ENCODE data around the gene NALCN.

Gene NALCN

GRCh38 chr13:101416181-101417042 lies at the start of gene NALCN:
Gene NALCN (minus strand): TSS chr13:101416508. CDS start chr13:101399126, 17,382 bp downstream.
- no peak for DNase-seq (ENCODE audit: low read depth)

GRCh38 chr13:101465877-101466276 lies 49.6 kb upstream of the NALCN start:
- DNase-seq (ENCODE audit: low read depth): no peak

DNA sequence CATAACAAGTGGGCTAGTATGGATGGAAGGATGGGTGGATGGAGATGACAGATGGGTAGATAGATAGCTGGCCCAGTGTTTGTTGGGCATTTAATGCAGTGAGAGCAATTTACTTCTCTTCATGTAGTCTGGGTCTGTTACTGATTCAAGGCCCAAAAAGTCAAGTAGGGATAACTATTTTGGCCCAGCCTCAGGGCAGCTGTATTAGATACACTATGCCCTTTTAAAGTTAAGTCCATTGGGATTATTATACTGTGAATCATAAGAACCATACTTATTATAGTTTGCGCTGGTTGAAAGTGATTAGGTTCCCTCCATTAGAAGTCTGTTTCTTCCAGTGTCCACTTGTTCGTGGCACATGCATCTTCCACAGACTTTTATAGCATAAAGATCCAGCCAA lies 40.9 kb upstream of the NALCN start:
- no peak for DNase-seq (ENCODE audit: low read depth)

GRCh38 chr13:101455863-101456262 lies 39.6 kb upstream of the NALCN start:
- DNase-seq (ENCODE audit: low read depth): no peak

DNA sequence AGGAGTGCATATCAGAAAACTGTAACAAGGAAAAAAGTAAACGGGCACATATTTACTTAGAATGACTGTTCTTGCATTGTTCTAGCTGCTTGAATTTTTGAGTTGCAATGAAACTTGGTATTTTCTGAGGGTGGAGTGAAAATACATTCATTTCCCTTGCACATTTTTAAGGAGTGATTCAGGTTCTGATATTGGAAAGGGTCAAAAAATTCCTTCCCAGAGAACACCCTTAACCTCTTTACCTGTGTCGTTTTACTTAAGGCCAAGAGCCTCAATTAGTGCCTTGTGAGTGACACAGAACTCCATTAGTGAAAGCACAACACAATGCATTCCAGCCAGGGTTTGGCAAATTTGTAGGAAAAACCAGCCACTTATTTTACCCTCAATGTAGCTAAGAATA lies 38.5 kb upstream of the NALCN start:
- DNase-seq (ENCODE audit: low read depth): no peak

- DNase-seq (ENCODE audit: low read depth): no peak
Measured at GRCh38 chr13:101453784-101454201, 37.5 kb upstream of the NALCN start.

DNA sequence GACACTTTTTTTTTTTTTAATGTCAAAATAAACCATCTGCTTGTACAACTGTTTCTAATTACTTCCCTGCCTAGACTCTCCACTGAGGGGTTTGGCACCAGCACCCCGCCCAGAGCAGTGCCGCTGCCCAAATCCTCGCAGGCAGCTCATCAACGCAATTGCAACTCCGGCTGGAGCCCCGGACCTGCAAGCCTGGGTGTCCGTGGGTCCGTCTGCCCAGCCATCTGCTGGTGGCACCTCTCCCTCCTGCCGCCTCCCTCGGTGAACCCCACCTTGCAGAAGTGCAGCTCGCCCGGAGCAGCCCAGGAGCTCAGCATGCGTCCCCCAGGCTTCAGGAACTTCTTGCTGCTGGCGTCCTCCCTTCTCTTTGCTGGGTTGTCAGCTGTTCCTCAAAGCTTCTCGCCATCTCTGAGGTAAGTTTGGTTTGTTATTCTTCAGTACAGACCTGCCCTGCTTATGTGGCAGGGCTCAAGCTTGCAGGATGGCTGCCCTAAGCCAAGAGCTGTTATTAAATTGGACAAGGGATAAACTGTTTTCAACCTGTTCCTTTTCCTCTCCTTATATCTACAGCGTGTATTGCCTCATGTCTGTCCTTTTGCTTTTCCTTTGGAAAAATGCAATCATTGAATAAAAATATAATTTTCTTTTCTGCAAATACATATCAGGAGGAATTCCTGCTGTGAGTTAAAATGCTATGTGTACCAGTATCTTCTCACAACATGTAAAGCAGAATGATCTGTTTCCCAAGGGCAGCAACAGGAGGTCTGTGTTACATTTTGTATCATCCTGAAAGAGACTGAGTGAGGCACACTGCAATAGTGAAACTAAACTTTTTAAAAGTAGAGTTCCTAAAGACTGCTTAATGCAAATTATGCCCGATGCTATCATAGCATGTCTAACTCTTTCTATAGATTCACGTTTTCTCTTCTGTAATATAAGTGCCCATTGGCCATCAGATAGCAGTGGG lies 36.5 kb upstream of the NALCN start, which contains the start of gene ITGBL1:
TSS of gene ITGBL1 (plus strand) at position 157 of the 967 bp plus-strand sequence. CDS start at position 316, 159 bp downstream.
- DNase-seq (ENCODE audit: low read depth): no peak

DNA sequence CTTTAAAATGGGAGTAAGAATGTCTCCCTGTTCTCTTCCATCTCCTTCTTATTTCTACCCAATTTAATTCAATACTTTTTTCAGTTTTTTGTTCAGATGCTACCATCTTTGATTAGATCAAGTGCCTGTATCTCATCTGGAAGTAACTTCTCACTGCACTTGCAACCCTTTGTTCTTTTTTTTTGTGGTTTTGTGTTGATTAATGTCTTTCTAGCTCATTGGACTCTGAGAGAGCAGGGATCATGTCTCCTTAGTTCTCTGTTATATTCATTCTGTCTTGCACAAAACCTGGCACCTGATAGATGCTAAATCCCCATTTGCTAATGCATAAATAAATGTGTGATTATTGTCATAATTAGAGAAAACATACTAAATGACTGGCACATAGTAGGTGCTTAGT lies 35.3 kb upstream of the NALCN start:
- no peak for DNase-seq (ENCODE audit: low read depth)

GRCh38 chr13:101450749-101451130 lies 34.4 kb upstream of the NALCN start:
- no peak for DNase-seq (ENCODE audit: low read depth)

DNA sequence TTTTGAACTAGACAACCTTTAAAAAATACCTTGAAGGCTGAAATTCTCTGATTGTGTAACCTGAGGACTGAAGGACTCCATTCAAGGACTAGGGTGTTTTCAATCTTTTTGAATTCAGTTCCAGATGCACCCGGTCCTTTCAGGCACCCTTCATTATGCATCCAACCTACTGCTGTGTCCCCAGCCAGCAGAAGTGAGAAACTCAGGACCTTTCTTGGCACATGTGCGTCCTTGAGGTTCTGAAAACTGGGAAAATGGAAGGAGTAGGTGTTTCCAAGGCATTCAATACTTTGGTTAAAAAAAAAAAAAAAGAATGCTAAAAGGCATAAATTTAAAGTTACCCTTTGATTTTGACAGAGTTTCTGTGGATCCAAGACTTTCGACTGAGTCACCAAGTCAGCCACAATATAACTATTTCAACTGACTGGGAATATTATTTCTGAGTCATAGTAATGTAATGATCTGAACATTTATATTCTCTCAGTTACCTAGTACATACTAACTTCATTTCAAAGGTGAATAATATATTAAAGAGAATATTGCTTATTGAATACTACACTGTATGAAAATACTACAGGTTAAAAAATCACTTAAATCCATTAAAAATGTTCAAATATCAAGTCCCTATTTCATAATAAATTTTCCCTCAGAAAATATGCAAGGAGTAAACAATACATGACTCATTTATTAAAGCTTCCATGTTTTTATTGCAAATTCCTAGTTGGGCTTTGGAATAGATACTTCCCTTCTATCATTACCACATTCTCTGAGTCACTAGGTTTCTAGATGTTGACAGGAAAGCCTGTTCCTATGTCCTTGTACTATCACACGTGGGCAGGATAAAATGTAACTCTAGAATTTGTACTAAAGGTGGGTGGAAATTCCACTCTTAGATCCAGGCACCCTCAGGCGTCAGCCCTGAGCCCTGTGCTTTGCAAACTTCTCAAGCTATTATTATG lies 33.8 kb upstream of the NALCN start:
- DNase-seq (ENCODE audit: low read depth): no peak

- DNase-seq (ENCODE audit: low read depth): no peak
Measured at GRCh38 chr13:101447852-101448251, 31.5 kb upstream of the NALCN start.

DNA sequence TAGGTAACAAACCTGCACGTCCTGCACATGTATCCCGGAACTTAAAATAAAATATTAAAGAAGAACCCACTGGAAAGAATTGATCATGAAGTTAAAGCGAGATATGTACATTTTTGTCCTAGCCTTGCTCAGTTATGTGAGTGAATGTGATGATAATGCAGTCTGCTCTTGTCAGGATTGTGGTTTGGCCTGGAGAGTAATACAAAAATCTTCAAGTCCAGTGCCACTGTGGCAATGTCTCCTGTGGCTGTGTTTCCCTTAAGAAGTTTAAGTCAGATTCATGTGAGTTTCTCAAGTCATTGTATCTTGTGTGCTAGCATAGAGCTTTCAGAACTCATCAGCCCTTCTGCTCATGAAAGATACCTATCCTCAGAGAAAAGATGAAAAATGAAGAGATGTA lies 18.2 kb upstream of the NALCN start:
- no peak for DNase-seq (ENCODE audit: low read depth)

GRCh38 chr13:101433895-101434294 lies 17.6 kb upstream of the NALCN start:
- DNase-seq (ENCODE audit: low read depth): no peak

DNA sequence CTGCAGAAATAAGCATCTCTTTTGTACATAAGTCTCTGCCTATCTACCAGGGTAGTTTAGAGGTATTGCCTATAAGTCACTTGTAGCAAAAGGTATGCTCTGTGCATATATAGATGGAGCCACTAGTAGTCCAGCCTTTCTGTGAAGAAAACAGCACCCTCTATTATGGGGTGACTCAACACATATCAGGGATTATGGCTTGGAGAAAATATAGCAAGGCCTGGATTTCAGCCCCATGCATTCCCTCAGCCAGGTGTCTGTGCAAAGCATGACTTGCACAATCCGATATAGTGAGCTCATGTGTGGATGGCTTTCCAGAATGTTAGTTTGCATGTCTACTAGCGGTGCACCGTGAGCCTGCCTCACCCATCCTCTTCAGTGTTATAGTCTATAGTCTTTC lies 13.4 kb upstream of the NALCN start:
- no peak for DNase-seq (ENCODE audit: low read depth)

- DNase-seq (ENCODE audit: low read depth): no peak
Measured at GRCh38 chr13:101425623-101426022, 9.3 kb upstream of the NALCN start.

- no peak for DNase-seq (ENCODE audit: low read depth)
Measured at GRCh38 chr13:101425156-101425471, 8.8 kb upstream of the NALCN start.

GRCh38 chr13:101424381-101425155 lies 8.3 kb upstream of the NALCN start:
- no peak for DNase-seq (ENCODE audit: low read depth)

DNA sequence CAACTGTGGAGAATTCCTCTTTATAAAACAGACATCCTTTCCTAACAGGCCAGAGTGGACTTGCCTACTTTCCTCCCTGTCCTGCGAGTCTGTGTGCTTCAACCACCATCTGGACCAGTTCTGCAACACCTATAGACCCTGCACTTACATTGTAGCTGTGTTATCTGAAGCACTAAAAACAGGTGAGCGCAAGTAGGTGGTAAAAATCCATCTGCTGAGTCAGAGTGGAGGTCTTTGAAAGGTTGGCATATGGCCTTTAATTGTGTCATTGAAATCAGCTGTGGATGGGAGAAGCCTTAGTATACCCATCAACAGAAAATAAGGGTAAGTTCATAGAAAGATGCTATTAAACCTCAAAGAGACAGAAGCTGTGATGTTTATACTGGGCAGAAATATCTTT lies 7.6 kb upstream of the NALCN start:
- no peak for DNase-seq (ENCODE audit: low read depth)

DNA sequence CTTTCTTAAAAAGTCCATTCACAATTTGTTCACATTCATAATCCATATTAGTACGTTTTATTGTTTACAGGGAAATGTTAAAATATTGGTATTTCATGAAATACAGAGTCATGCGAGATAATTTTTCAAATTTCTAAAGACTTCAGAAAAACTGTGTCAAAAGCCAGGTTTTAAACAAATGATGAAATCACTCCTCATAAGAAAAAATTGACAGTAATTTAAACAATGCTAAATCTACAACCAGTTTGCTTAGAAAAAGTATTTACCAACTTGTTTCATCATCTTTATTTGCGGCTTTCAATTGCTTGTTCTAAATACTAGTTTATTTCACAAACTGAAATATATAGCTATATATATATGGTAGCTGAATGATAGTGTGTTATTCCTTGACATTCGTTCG lies 1.2 kb upstream of the NALCN start:
- no peak for DNase-seq (ENCODE audit: low read depth)

DNA sequence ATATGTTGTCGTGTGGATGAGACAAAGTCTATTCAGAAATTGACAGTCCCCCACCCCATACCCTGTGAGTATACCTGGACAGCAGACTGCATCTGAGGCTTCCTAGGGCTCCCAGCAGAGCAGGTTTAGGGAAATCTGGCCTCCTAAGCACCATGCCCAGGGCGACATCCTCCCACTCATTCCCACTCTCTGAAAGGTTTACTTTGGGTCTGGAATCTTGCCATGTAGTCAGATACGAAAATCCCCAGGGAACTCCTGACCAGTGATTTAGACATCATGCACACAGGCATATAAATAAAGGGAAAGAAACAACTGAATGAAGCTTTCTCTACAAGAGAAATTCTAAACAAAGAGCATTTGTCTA lies 717 bp upstream of the NALCN start:
- no peak for DNase-seq (ENCODE audit: low read depth)
